HEK293 (cell line): Measurements from ENCODE around the gene METTL22.

Experiments
- BCL11A ChIP-seq: fragments of 450-650 bp; formaldehyde crosslinking; IDR thresholded peaks from 2 replicates; pipeline ENCODE4 v1.5.1; 2016; ENCODE audit warnings: low read depth, missing biosample characterization, missing genetic modification characterization
- CTCF ChIP-seq: fragments of 450-650 bp; formaldehyde crosslinking; IDR thresholded peaks from 2 replicates; pipeline ENCODE4 v1.5.1; 2016; ENCODE audit warnings: missing biosample characterization, missing genetic modification characterization
- SETDB1 ChIP-seq: IDR thresholded peaks from one replicate; pipeline ENCODE4 v1.6.1; 2017; ENCODE audit warnings: mild to moderate bottlenecking, low read length, moderate library complexity, mixed read lengths; ENCODE audit not compliant: insufficient read length
- ZNF223 ChIP-seq: fragments of 450-650 bp; formaldehyde crosslinking; IDR thresholded peaks from 2 replicates; pipeline ENCODE4 v1.5.1; 2016; ENCODE audit warnings: missing biosample characterization, missing genetic modification characterization
- ZNF510 ChIP-seq: fragments of 450-650 bp; formaldehyde crosslinking; IDR thresholded peaks from 2 replicates; pipeline ENCODE4 v1.5.1; 2018; ENCODE audit warnings: mild to moderate bottlenecking, missing genetic modification characterization, missing biosample characterization; ENCODE audit not compliant: insufficient replicate concordance
- ZNF621 ChIP-seq: fragments of 450-650 bp; formaldehyde crosslinking; IDR thresholded peaks from 2 replicates; pipeline ENCODE4 v1.5.1; 2017; ENCODE audit warnings: missing biosample characterization, missing genetic modification characterization
- ZNF629 ChIP-seq: fragments of 450-650 bp; formaldehyde crosslinking; IDR thresholded peaks from 2 replicates; pipeline ENCODE4 v1.5.1; 2017; ENCODE audit warnings: missing biosample characterization, missing genetic modification characterization
- ZNF792 ChIP-seq: fragments of 450-650 bp; formaldehyde crosslinking; IDR thresholded peaks from 2 replicates; pipeline ENCODE4 v1.5.1; 2016; ENCODE audit warnings: missing biosample characterization, missing genetic modification characterization
- TF ChIP-seq, protein P1 (sequence below): fragments of 450-650 bp; formaldehyde crosslinking; IDR thresholded peaks from 2 replicates; pipeline ENCODE4; 2016; ENCODE audit warnings: missing biosample characterization, missing genetic modification characterization

DNA sequence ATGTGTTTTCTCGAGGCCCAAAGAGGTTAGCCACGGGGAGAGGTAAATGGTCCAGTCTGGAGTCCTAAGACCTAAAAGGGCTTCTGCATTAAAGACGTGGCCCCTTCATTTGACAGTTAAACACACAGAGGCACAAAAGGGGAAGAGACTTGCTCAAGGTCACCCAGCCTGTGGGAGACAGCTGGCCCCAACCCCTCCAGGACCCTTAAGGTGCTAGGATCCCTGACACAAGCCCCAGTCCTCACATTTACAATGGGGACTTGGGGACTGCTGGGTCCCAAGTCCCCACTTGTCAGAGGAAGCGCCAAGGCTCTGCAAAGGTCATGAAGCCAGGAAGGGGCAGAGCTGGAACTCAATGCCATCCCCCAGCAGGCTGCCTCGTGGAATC is 54.7 kb downstream of the METTL22 start:
- TF ChIP-seq SETDB1 = no peak
- TF ChIP-seq ZNF510 (tag by site-specific recombination) = no peak
- no peak for TF ChIP-seq ZNF223 (tag by site-specific recombination)
- TF ChIP-seq, protein P1, sequence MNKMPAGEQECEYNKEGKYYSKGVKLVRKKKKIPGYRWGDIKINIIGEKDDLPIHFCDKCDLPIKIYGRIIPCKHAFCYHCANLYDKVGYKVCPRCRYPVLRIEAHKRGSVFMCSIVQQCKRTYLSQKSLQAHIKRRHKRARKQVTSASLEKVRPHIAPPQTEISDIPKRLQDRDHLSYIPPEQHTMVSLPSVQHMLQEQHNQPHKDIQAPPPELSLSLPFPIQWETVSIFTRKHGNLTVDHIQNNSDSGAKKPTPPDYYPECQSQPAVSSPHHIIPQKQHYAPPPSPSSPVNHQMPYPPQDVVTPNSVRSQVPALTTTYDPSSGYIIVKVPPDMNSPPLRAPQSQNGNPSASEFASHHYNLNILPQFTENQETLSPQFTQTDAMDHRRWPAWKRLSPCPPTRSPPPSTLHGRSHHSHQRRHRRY (tag by site-specific recombination) = no peak
- TF ChIP-seq ZNF621 (tag by site-specific recombination) = no peak
- TF ChIP-seq CTCF (tag by site-specific recombination) = no peak
- TF ChIP-seq ZNF629 (tag by site-specific recombination) = no peak
- no peak for TF ChIP-seq ZNF792 (tag by site-specific recombination)
- TF ChIP-seq BCL11A (tag by site-specific recombination) = no peak
